GM18909 (cell line): Measurements from ENCODE around the gene CHRM5.

ENCODE experiments used
- ATAC-seq: cut with Tn5 transposase; IDR thresholded peaks from one replicate; pipeline ENCODE4 v1.9.1; 2021; ENCODE audit warnings: mild to moderate bottlenecking; ENCODE audit not compliant: unreplicated experiment, poor library complexity

Gene CHRM5, protein sequence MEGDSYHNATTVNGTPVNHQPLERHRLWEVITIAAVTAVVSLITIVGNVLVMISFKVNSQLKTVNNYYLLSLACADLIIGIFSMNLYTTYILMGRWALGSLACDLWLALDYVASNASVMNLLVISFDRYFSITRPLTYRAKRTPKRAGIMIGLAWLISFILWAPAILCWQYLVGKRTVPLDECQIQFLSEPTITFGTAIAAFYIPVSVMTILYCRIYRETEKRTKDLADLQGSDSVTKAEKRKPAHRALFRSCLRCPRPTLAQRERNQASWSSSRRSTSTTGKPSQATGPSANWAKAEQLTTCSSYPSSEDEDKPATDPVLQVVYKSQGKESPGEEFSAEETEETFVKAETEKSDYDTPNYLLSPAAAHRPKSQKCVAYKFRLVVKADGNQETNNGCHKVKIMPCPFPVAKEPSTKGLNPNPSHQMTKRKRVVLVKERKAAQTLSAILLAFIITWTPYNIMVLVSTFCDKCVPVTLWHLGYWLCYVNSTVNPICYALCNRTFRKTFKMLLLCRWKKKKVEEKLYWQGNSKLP

DNA sequence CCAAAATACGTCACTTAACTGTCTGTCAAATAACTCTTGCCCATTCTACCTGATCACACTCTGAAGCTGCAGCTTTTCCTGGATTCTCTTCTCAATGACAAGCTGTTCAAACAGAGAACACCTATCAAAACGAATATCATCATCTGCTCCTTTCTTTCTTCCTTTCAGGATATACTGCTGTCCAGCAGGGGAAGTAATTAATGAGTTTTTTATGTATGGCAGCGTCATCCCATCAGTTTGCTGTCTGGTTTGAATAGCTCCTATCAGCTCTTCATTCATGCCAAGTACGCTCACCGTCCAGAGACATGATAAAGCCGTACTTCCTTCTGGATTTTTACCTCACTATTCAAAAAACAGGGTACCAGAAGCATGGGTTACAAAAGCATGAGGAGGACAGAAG is at the start of gene CHRM5:
TSS of gene CHRM5 (plus strand) at position 274 of the 400 bp plus-strand sequence. CDS start 94,221 bp downstream, outside the sequence.
- no peak for ATAC-seq

DNA sequence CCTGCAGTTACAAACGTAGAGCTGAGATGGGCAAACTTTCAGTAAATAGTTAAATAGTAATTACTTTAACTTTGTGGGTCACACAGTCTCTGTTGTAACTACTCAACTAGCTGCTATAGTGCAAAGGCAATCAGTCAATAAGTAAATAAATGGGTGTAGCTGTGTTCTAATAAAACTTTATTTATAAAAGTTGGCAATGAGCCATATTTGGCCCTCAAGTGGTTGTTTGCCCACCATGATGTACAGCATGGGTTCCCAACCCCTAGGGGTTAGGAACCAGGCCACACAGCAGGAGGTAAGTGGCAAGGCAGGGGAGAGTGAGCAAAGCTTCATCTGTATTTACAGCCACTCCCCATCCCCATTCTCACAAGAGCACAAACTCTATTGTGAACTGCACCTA is 44.9 kb upstream of the CHRM5 start:
- no peak for ATAC-seq

DNA sequence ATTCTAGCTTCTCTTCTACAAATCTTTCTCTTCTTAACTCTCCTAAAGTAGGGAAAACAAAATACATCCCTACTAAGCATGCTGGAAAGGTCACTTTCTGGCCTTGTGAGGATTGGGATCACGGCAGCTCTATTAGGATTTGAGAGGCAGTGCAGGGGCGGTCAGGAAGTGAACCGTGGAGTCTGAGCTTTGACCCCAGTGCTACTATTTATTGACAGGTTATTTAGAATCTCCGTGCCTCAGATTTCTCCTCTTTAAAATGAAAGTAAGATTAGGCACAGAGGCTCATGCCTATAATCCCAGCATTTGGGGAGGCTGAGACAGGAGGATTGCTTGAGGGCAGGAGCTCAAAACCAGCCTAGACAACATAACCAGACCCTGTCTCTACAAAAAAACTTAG is 42.0 kb upstream of the CHRM5 start:
- no peak for ATAC-seq

DNA sequence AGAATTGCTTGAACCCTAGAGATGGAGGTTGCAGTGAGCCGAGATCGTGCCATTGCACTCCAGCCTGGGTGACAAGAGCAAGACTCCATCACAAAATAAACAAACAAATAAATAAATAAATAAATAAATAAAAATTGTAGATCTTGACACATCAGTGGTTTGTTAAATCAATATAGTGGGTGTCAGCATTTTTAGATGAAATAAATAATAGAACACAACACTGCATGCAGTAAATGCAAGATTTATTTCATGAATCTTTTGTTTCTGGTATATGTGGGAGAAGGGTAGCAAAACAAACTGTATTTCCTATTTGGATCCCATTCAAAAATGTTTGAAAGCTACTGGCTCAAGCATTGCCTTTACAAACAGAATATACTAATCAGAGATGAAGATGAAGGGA is 35.6 kb upstream of the CHRM5 start:
- ATAC-seq = no peak

DNA sequence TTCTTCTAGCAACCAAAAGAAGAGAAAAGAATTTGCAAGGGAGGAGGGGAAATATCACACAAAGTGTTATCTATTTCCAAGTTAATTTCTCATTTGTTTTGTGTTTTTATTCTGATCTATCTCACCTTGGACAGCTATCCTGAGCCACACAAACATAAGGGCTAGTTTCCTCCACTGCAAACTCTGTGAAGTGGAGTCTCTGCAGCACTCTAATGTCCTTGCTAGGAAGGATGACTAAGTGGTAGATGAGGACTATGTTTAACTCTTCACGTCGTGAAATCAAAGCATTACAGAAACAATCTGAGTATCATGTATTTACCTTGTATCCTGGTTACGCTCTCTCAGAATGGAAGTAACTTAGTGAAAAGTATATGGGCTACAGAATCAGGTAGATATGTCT is 33.9 kb upstream of the CHRM5 start:
- ATAC-seq = no peak

DNA sequence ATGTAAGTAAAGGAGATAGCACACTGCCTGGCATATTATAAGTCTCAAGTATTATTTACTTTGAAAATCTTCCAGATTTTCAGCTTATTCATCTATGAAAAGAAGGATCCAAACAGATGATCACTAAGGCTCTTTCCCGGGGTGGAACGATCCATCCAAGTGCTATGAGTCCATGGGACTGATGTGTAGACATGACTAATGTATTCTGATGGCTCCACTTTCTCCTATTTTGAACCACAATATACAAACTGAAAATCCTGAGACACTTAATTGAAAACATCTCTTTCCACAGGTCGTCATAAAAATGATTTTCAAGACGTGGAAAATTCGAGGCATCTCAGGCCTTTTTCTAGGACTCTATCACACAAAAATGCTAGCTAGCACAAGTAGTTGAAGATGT is 33.4 kb upstream of the CHRM5 start:
- ATAC-seq = no peak

DNA sequence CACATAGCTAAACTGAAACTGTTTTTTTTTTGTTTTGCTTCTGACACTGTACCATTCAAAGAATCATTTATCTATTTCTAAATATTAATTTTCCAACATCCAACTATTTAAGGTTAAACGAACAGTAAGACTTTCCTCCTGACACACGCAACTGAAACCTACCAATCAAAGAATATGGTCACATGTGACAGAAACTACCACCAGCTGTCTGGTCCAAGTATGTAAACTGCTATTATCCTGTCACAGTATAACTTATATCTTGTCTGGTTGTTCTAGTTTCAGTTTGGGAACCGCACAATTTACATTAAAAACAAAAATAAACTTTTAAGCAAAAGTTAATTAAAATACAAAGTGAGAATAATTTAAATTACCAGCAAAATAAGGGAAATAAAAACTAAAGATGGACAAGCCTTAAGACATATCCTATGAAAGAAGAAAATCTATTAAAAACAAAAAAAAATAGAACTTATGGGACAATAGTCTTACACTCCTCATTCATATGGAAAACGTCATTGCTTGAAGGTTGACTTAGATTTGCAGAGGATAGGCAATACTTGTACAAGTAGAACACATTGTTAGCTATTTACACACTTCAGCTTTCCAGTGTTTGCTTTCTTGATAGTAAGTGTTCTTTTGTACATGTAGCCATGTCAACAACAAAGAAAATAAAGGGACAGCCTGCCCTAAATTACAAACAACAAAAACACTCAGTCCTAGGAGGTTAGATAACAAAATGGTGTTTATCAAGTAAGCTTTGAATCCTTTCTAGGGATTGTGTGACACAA is 26.8 kb upstream of the CHRM5 start:
- ATAC-seq = peak; percentile 74

DNA sequence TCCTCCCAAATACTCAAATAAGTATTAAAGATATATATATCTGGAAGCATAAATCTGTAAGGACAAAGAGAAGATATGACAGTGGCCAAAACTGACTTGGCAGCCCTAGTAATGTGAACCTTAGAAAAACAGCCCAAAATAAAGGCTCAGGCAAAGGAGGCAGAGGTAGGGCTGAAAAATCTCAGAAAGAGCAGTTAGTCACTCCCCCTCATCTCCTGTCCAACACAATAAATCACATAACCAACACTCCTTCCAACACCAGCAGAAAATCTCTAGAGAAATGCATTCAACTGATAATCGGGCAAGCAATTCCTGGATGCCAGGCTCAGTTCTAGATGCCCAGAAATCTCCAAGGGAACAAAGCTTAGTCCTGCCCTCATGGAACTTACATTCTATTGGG is 22.1 kb upstream of the CHRM5 start:
- ATAC-seq = no peak

DNA sequence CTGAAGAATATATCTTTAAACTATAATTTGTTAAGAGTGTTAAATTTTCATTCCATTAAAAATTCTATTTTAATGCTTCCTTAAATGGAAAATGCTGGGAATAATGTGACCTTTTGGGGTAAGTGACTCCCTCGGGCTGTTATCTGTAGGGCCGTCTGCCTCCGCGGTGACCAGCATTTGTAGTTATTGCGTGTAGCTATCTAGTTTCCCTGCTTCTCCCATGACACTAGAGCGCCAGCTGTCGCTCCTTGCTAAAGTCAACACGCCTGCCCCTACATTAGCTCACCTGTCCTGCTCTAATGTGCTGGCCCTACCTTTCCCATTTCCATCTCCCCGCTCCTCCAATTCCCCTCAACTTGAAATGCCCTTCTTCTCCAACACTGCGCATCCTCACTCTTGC is 12.4 kb upstream of the CHRM5 start:
- no peak for ATAC-seq

DNA sequence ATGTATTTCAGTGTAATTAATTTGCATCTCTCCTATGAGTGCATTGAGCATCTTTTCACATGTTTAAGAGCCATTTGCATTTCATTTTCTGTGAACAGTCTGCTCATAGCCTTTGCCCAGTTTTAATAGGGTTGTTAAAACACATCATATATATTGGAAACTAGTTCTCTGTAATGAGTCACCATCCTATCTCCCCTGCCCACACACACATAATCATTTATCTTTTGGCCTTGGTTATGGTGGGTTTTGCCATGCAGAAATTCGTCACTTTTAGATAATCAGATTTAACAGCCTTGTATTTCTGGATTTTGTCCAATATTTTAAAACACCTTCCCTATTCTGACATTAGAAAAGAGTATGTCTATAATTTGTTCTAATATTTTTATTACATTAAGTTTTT is 11.9 kb upstream of the CHRM5 start:
- ATAC-seq = no peak

DNA sequence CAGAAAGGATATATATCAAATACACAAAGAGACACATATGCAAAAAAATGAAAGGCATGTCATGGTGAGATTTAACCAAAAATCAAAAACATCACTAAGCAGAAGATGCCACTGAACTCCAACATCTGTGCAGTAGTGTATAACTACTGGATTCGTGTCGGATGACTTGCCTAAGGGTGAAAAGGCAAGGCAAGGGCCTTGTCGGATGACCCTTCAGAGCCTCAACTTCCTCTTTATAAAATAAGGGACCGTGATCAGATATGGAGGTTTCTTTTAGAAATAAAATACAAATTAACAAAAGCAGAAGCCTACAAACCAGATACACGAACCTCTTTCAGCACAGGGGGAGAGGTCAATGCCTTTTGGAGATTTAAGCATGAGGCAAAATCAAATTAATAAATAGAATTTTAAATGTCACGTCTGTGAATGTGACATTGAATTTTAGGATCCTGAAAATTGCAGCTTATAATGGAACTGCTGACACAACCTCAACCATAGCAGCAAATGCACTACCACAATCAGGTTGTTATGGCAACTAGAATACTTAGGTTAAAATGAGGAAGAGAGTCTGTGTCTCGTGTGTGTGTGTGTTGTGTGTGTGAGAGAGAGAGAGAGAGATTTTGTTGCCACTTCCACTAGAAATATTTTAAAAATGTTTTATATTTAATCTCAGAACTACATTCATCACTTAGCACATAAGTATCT is 8.3 kb upstream of the CHRM5 start:
- ATAC-seq = no peak

DNA sequence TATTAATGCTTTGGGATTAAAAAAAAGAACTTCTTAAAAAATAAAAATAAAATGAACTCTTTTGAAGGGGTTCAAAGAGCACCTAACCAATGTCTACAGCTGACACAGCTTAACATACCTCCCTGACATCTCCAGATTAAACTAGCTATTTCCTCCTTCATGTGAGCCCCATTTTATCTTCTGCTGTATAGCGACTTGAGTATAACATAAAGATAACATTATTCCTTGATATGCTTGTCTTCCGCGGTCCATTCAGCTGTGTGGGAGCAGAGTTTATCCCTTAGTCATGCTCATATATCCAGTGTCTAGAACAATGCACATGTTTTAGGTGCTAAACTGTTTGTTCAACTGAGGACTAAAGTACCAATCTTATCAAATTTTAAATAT is 7.8 kb upstream of the CHRM5 start:
- ATAC-seq = no peak

DNA sequence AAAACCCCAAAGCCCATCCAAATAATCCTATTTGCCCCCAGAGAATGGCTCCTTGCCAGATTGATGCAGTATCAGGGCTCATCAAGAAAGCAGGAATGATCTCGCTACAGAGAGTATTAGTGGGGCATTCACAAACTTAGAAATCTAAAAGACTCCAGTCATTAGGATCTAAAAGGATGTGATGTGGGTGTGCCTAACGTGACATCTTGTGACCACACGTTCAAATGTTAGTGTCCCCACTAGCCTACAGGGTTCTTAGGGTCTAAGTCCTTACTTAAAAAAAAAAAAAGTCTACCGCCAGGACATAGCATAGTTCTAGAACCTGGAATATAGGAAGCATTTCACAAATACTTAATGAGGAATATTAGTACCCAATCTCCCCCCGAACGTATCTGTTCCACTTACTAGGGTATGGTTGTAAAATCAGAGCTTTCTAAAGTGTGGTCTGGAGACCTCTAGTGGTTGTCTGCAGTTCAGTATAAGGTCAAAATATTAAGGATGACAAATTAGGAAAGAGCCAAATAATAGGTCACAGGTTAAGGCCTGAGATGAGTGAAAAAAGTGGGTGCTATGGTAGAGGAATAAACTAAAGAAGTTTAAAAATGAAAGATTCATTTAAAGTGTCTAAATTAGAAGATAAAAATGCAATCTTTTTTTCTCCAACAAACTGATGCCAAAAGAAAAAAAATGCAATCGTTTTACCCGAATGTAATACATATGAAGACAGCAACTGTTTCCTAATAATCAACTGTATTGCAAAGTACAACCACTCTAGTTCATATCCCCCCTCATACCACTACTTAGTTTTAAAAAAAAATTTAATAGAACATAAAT is 4.2 kb upstream of the CHRM5 start:
- no peak for ATAC-seq

DNA sequence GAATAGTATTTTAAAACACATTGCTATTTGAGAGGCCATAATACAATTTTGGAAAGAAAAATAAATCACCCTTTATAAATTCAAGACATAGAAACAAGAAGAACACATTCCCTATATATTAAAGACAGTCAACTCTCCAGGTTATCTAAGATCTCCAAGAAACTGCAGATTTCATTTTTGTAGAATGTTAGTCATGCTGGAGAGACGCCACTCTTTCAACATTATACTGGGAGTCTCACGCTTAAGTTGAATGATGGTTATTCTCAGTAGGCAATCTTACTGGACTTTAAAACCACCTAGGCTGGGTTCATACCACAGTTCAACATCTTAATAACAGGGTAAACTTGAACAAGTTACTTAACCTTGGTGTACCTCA is 3.6 kb upstream of the CHRM5 start:
- no peak for ATAC-seq

DNA sequence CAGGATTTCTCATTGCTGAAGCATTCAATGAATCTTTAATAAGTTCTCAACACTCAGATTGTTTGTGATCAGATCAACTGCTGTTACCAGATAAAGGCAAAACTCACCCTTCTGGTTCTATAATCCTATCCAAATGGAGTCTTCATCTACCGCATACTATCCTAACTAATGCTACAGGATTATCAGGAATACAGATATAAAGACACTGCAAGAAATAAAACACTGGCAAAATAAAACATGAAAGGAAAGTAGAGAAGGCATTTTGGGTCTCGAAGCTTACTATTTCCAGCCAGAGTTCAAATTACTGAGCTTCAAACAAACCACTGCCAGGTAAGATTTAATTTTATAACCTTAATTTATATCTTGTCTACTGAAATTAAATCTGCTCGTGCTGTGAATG is 524 bp downstream of the CHRM5 start:
- no peak for ATAC-seq

DNA sequence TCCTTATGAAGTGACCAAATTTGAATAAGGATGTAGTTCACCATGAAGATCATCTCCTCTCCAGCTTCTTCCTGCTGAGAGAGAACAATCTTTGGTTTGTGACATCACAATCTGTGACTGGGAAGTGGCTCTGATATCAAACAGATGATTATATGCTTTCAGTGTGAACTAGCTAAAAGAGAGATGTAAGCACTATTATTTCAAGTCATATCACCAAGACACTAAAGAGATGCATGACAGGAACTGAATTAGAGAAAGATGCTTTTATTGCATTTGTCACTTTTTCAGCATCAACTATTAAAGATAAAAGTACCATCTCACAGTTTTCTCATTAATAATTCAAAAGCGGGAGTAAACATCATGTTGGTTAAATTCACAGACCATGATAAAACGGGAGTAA is 3.5 kb downstream of the CHRM5 start:
- ATAC-seq = no peak

DNA sequence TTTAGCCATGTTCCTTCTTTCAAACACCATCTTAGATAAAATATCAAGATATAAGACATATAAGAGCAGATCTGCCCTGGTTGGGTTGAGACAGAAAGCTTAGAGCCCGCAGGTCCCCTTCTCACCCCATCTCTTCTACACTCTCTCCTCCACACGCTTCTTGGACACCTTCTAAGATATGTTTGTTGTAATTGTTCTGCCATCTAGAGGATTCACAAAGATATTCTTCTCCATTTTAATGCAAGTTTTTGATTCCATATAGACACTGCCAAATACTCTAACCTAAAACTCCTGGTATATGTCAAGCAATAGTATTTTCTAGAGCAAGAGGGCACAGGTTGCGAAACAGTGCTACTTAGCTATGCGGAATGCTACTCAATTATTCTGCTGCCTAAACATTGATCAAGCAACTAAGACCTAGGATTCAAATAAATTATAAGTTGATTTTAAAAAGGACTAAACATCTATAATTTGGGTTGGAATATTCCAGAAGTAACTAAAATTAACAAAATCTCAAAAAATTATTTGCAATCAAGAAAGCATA is 6.8 kb downstream of the CHRM5 start:
- ATAC-seq = no peak

DNA sequence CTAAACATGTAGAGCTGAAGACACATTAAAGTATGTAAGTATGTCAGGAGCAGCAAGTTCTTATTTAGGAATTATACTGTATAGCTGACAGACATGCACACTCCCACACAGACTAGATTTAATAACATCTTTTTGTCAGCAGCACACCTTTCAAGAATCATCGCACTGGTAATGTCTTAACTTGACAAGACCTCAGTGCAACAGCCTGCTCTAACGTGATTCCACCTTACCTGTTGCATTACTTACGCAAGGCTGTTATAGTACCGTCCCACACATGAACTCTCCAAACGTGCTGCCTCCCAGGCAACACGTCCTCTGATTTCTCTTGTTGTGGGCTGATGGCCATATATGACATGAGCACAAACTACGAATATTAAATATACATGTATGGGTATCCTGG is 11.9 kb downstream of the CHRM5 start:
- no peak for ATAC-seq

DNA sequence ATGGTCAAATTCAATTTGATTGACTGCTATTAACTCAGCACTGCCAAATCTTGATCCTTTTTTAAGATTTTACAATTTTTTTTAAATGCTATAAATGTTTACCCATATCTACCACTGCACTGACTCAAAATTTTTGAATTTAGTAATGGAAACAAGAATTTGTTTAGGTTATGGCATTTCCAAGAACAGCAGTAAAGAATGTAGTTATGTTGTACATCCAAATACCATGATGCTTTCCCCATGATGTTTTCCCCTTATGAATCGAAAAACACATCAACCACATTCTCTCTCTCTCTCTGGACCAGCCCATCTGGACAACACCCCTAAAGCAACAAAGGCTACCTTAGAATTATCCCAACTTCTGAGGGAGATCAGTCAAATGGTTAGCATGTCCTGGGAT is 14.2 kb downstream of the CHRM5 start:
- no peak for ATAC-seq

DNA sequence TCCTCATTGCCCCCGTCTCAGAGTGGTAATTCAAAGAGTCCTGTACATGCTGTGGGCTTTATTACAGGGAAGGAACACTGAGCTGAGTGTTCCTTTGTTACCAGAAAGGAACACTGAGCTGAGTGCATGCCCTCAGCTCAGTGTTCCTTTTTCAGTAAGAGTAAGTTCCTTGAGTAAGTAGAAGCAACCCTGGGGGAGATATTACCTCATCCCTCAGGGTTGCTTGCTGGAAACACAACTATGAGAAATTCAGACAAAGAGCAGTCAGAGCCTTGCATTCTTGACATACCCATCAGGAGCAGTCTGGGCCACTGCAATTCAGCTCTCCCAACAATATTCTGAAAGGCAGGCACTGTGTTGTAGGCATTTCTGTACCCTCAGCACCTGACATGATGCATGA is 17.0 kb downstream of the CHRM5 start:
- ATAC-seq = no peak
